Bone marrow (tissue), 2 donors: ENCODE measurements around the gene BRCA1.
"Not testable (repeated sequence)": the region's sequence is repeated elsewhere in the genome, so short reads cannot be mapped to it uniquely, and the experiment has no call there.

Experiments used
- DNase-seq, 2 donors: peaks; one replicate each; lab custom pipeline; 2025; lab: John Stamatoyannopoulos, UW

The BRCA1 gene

DNA sequence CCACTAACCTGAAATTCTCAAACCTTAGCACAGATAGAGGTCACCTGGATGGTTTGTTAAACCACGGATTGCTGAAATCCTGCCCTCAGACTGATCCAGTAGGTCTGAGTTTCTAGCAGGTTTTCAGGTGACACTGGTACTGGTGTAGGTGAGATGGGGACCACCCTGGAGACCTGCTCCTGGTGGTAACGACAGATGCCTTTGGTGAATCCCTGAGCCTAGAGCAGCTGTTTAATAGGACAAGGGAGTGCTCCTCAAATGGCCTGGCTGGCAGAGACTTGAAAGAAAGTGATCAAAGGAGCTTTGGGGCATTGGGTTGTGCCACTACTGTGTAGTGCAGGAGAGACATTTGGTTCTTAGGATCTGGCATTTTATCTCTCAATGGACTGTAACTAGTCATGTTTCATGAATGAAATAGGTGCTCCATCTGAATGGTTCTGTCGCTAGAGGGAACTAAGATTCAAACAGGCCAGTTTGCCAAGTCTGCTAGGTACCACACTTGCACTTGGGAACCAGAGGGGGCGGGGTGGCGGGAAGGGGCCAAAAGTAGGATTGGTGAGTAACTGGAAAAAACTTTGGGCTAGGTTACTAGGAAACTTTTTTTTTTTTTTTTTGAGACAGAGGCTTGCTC is 121.5 kb downstream of the BRCA1 start:
- DNase-seq: no peak

DNA sequence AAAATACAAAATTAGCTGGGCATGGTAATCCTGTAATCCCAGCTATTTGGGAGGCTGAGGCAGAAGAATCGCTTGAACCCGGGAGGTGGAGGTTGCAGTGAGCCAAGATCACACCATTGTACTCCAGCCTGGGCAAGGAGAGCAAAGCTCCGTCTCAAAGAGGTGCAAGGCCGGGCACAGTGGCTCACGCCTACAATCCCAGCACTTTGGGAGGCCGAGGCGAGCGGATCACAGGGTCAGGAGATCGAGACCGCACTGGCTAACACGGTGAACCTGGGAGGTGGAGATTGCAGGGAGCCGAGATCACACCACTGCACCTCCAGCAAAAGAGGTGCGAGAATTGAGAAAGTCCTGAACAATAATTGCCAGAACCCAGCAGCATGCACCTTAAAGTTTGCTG is 124.3 kb downstream of the BRCA1 start:
- not testable (repeated sequence) for DNase-seq

DNA sequence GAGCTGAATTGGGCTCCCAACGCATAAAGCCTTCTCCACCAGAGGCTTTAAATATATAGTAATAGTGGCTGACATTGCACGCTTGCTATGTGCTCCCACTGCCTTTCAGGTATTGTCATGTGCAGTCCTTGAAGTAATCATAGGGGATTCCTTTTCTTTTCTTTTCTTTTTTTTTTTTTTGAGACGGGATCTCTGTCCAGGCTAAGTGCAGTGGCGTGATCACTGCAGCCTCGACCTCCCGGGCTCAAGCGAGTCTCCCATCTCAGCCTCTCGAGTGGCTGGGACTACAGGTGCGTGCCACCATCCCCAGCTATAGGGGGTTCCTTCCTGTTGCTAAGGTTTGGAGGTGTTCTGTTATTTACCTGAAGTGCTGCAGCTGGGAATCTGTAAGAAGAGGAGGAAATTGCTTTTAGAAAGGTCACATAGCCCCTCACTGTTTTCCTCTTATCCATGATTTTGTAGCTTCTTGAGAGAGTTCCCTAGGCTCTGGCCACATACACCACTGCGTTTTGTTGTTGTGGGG is 126.1 kb downstream of the BRCA1 start:
- no peak for DNase-seq

GRCh38 chr17:42997984-42998938 is 126.9 kb downstream of the BRCA1 start, which contains the start of gene RPL27:
Gene RPL27, plus strand, starts transcription at chr17:42998419. Its CDS starts 332 bp downstream, at chr17:42998751.
- peak; percentile 88 to 99 for DNase-seq

DNA sequence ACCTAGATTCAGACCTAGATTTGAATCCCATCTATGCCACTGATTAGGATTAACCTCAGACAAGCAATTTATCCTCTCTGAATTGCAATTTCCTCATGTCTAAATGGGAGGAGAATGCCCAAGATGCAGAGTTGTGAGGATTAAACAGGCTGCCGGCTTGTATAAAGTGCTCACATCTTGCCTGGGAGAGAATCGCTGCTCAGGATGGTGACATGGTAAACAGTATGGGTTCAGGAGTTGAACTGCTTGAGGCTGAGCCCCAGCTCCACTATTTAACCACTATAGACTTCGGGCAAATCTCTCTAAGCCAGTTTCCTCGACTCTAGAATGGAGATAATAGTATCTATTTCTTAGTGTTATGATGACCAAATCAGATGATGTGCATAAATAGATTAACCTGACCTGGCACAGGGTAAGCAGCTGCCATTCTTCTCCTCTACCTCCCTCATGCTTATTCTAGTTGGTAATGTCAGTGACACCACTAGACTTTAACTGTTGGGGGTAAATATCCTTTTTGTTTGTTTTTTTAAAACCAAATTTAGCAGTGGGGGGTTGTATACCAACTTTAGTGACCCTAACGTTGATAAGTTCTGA is 127.7 kb downstream of the BRCA1 start:
- DNase-seq: no peak
